ENCODE measurements around the gene HPN.
"Not testable (repeated sequence)": the region's sequence is repeated elsewhere in the genome, so short reads cannot be mapped to it uniquely, and the experiment has no call there.

Gene HPN

GRCh38 chr19:35027851-35028599, 13.5 kb upstream of the HPN start:
- DNase-seq (ENCODE audit: low read depth in 2 of 2) = no peak

GRCh38 chr19:35028600-35028885, 13.0 kb upstream of the HPN start:
- DNase-seq (ENCODE audit: low read depth in 2 of 2) = not testable (repeated sequence)

GRCh38 chr19:35029275-35029736, 12.2 kb upstream of the HPN start:
- not testable (repeated sequence) for DNase-seq (ENCODE audit: low read depth in 2 of 2)

- no peak for DNase-seq (ENCODE audit: low read depth in 2 of 2)
Measured at GRCh38 chr19:35029737-35030256, 11.7 kb upstream of the HPN start.

- DNase-seq (ENCODE audit: low read depth in 2 of 2) = peak; percentile 31 to 43
Measured at GRCh38 chr19:35030257-35031071, 11.1 kb upstream of the HPN start, which contains the start of gene SCN1B. SCN1B (plus strand) TSS chr19:35030470; CDS start chr19:35030821, 351 bp downstream.

- DNase-seq (ENCODE audit: low read depth in 2 of 2) = no peak
Measured at GRCh38 chr19:35031072-35031881, 10.2 kb upstream of the HPN start.

- DNase-seq (ENCODE audit: low read depth in 2 of 2) = no peak
Measured at GRCh38 chr19:35032356-35032865, 9.1 kb upstream of the HPN start.

- DNase-seq (ENCODE audit: low read depth in 2 of 2) = no peak
Measured at GRCh38 chr19:35033067-35034004, 8.2 kb upstream of the HPN start.

GRCh38 chr19:35034005-35034502, 7.5 kb upstream of the HPN start:
- no peak for DNase-seq (ENCODE audit: low read depth in 2 of 2)

GRCh38 chr19:35034588-35035382, 6.7 kb upstream of the HPN start:
- DNase-seq (ENCODE audit: low read depth in 2 of 2) = no peak

GRCh38 chr19:35037716-35038622, 3.6 kb upstream of the HPN start:
- DNase-seq (ENCODE audit: low read depth in 2 of 2) = no peak

- no peak for DNase-seq (ENCODE audit: low read depth in 2 of 2)
Measured at GRCh38 chr19:35038623-35039512, 2.7 kb upstream of the HPN start.

- DNase-seq (ENCODE audit: low read depth in 2 of 2) = no peak
Measured at GRCh38 chr19:35039881-35040825, 1.4 kb upstream of the HPN start.

- DNase-seq (ENCODE audit: low read depth in 2 of 2) = peak in 1 of 2 donors; percentile 10
Measured at GRCh38 chr19:35040826-35041547, 534 bp upstream of the HPN start.

- no peak for DNase-seq (ENCODE audit: low read depth in 2 of 2)
Measured at GRCh38 chr19:35042056-35042730, 672 bp downstream of the HPN start.
